NCI-H2029 (cell line): Measurements from ENCODE around the gene RNF121.

Source experiments
- DNase-seq: peaks from one replicate; lab custom pipeline; 2025; lab: John Stamatoyannopoulos, UW

The RNF121 gene

GRCh38 chr11:72005347-72006260 lies 76.8 kb downstream of the RNF121 start:
- DNase-seq: peak; percentile 56

DNA sequence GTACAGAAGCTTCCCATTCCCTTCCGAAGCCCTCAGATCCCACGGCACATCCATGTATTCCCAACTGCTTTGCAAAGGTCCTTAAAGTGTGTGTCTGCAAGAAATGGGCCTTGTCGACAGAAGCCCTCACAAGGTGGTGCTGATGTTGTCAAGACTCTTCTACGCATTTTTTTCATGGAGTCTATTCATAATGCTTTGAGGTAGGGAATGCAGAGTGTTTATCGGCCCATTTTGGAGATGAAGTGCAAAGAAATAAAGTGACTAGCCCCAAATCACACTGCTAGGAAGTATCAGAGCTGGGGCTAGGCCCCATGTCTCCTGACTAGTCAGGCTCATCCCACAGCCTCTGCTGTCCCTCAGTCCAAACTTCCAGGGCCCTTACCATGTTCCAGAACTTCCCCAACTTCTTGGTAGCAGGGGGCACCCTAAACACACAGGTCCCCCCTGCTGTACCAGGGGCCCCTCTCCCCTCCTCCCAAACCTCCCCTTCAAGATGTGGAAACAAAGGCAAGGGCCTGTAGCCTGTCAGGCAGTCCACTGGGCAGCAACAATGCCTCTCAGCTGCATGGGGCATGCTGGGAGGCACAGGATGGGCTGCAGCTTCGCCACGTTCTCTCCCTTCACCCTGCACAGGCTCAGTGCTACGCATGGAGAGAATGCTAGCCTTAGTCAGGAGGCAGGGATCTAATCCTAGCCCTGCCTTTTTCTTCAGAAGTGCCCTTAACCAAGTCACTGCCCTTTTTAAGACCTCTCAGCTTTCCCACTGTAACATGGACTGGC lies 77.7 kb downstream of the RNF121 start:
- DNase-seq: no peak

- no peak for DNase-seq
These were observed 78.2 kb downstream of the RNF121 start for GRCh38 chr11:72007089-72007476.

- no peak for DNase-seq
These were observed 78.7 kb downstream of the RNF121 start for GRCh38 chr11:72007587-72007986.

GRCh38 chr11:72008728-72009127 lies 79.9 kb downstream of the RNF121 start:
- no peak for DNase-seq

GRCh38 chr11:72009156-72009555 lies 80.3 kb downstream of the RNF121 start:
- DNase-seq: no peak

DNA sequence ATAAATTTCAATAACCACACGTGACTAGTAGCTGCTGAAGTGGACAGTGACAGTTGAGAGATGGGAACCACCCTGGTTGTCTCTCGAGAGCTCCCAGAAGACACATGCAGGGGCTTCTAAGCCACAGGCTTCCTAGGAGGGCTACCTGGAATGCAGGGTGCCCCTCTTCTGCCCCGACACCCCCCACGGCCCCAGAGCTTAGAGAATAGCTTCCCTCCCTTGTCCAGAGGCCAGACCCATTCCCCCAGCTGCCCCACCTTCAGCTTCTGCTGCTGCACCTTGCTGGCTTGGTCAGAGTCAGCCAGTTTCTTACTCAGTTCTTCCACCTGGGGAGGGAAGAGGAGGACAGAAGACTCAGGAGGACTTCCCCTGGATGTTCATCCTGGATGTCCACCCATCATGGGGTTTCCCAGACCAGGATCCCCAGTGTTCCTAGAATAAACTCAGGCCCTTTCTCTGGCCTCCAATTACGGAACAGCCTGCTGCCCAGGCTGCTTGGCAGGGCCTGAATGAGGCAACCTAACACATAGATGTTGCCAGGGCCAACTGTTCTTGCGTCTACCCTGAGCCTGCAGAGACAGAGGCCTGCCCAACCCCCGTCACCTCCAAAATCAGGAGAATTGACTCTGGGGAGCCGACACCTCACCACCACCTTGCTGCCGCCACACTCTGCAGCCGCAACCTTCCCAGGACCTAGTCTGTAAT lies 81.8 kb downstream of the RNF121 start:
- no peak for DNase-seq

- no peak for DNase-seq
These were observed 83.3 kb downstream of the RNF121 start for GRCh38 chr11:72012091-72012630.

DNA sequence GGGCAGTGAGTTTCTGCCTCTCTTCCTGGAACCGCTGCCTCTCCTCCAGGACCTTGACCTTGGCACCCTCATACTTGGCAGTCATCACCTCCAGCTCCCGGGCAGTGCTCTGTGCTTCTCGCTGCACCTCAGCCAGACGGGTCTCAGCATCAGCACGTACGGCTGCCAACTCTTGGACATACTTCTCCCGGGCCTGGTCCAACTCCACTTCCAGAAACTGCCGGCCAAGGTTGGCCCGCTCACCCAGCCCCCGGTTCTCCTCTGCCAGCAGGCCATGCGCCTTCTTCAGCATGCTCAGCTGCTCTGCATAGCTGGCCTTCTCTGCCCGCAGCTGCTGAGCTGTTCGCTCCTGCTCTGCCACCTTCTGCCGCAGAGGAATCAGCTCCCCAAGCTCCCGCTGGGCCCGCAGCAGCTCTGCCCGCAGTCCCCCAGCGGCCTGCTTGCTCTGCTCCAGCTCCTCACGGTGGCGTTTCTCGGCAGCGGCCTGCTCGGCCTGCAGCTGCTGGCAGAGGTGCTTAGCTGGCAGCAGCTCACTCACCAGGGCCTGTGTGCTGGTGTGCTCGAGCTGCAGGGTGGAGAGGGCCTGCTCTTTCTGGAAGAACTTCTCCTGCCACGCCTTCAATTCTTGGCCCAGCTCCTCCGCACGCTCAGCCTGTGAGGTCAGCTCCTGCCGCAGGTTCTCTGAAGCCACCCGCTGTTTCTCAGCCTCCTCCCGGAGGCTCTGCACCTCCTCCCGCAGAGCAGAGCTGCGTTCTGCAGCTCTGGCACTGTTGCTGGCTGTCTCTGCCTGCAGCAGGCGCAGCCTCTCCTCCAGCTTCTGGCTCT lies 84.3 kb downstream of the RNF121 start:
- no peak for DNase-seq

- DNase-seq: no peak
These were observed 85.2 kb downstream of the RNF121 start for GRCh38 chr11:72013765-72014711.

GRCh38 chr11:72014761-72015320 lies 86.0 kb downstream of the RNF121 start:
- no peak for DNase-seq

- DNase-seq: no peak
These were observed 86.7 kb downstream of the RNF121 start for GRCh38 chr11:72015511-72016061.

DNA sequence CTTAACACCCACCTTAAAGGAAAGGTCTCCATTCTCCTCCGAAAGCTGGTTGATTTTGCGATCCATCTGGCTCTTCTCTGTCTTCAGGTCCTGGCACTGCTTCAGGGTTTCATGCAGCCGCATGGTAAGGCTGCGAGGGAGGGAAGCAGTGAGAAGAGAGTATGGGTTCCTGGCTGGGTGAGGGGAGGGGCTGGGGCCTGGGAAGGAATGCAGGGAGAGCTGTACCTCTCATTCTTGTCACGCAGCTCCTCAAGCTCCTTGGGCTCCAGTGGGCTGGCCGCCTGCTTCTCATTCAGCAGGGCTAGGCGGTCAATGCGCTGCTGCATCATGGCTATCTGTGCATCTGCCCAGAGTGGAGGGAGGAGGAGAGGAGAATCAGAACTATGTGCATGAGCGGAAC lies 89.3 kb downstream of the RNF121 start:
- no peak for DNase-seq

- DNase-seq: no peak
These were observed 94.5 kb downstream of the RNF121 start for GRCh38 chr11:72023335-72023734.

- DNase-seq: no peak
These were observed 95.4 kb downstream of the RNF121 start for GRCh38 chr11:72024069-72024754.

- no peak for DNase-seq
These were observed 97.2 kb downstream of the RNF121 start for GRCh38 chr11:72026090-72026489.

- DNase-seq: no peak
These were observed 101.7 kb downstream of the RNF121 start for GRCh38 chr11:72030472-72031045.

DNA sequence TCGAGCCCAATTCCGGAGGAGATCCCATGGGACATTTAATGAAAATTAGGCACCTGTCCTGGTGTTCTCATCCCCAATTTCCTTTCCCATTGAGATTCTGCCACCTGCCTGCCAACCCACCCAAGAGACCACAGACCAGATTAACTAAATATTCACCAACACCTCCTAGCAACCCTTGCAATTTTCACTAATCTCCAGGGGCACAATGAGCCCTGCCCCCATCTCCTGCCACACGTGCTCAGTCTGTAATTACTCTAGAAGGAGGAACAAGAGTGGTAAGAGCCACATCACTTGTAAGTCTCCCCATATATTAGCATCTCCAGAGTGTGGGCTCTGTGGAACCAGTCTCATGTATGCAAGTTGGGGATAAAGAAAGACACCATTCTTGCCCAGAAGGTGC lies 107.8 kb downstream of the RNF121 start:
- DNase-seq: no peak
